RPMI7951 (cell line): Measurements from ENCODE around the gene ZSCAN5B. TPM values are rescaled to one million over a fixed set of nuclear protein-coding genes. Genes with fewer than 3 reads are reported as not detected.
A peak's percentile ranks its signal among the peaks of the same experiment; 100 is the strongest.
"Not testable (repeated sequence)": the region's sequence is repeated elsewhere in the genome, so short reads cannot be mapped to it uniquely, and the experiment has no call there.

Source experiments
- DNase-seq: peaks from one replicate; pipeline ENCODE4 v3.0.0-alpha.2; 2012; ENCODE audit warnings: low read depth
- total RNA-seq: library from RNA; depleted of rRNA; stranded (reverse); fragments of >200 nt; shearing (Covaris generic); gene quantifications from 2 replicates; pipeline ENCODE4 v1.2.3, GENCODE V29; 2014; rRNA removed

ZSCAN5B gene
- total RNA-seq = not detected in 2 replicates

- DNase-seq = not testable (repeated sequence)
Observed at GRCh38 chr19:56197646-56198045, at the start of gene ZSCAN5B. Gene ZSCAN5B, minus strand, starts transcription at chr19:56197783. Its CDS starts 4,731 bp downstream, at chr19:56193052.

GRCh38 chr19:56245764-56246163, 48.2 kb upstream of the ZSCAN5B start:
- not testable (repeated sequence) for DNase-seq

GRCh38 chr19:56245121-56245740, 47.6 kb upstream of the ZSCAN5B start:
- DNase-seq = peak; percentile 14

GRCh38 chr19:56223481-56223880, 25.9 kb upstream of the ZSCAN5B start:
- DNase-seq = no peak

- DNase-seq = no peak
Observed at GRCh38 chr19:56222901-56223300, 25.3 kb upstream of the ZSCAN5B start.

- DNase-seq = no peak
Observed at GRCh38 chr19:56221851-56222250, 24.3 kb upstream of the ZSCAN5B start.

GRCh38 chr19:56221442-56221841, 23.9 kb upstream of the ZSCAN5B start:
- not testable (repeated sequence) for DNase-seq

GRCh38 chr19:56218961-56219360, 21.4 kb upstream of the ZSCAN5B start:
- no peak for DNase-seq

- peak; percentile 18 for DNase-seq
Observed at GRCh38 chr19:56217039-56217949, 19.7 kb upstream of the ZSCAN5B start.

- no peak for DNase-seq
Observed at GRCh38 chr19:56211718-56212117, 14.1 kb upstream of the ZSCAN5B start.

- not testable (repeated sequence) for DNase-seq
Observed at GRCh38 chr19:56210036-56210435, 12.5 kb upstream of the ZSCAN5B start.

GRCh38 chr19:56209091-56209490, 11.5 kb upstream of the ZSCAN5B start:
- DNase-seq = no peak

- DNase-seq = not testable (repeated sequence)
Observed at GRCh38 chr19:56207581-56207980, 10.0 kb upstream of the ZSCAN5B start.

- no peak for DNase-seq
Observed at GRCh38 chr19:56201973-56202372, 4.4 kb upstream of the ZSCAN5B start, which contains the start of gene ZSCAN5C. Gene ZSCAN5C, plus strand, starts transcription at chr19:56202273. Its CDS starts 3,641 bp downstream, at chr19:56205914.

GRCh38 chr19:56199687-56200086, 2.1 kb upstream of the ZSCAN5B start:
- no peak for DNase-seq

- no peak for DNase-seq
Observed at GRCh38 chr19:56193981-56194640, 3.5 kb downstream of the ZSCAN5B start.

- no peak for DNase-seq
Observed at GRCh38 chr19:56191711-56192110, 5.9 kb downstream of the ZSCAN5B start.

GRCh38 chr19:56191115-56191514, 6.5 kb downstream of the ZSCAN5B start:
- no peak for DNase-seq

- no peak for DNase-seq
Observed at GRCh38 chr19:56189785-56190184, 7.8 kb downstream of the ZSCAN5B start.

GRCh38 chr19:56177564-56178243, 19.9 kb downstream of the ZSCAN5B start:
- DNase-seq = no peak

- DNase-seq = no peak
Observed at GRCh38 chr19:56176881-56177280, 20.7 kb downstream of the ZSCAN5B start.

- not testable (repeated sequence) for DNase-seq
Observed at GRCh38 chr19:56176310-56176709, 21.3 kb downstream of the ZSCAN5B start.
